ENCODE results near the gene MINK1. TPM values are rescaled to one million over a fixed set of nuclear protein-coding genes. Genes with fewer than 3 reads are reported as not detected.

MINK1 gene
- total and polyA plus RNA-seq, 10 of the 15 experiments (the other 5 are each of a cell fraction or from before 2014, with no cell fraction given) = 0.08 to 55.6 (median 15.0) TPM

DNA sequence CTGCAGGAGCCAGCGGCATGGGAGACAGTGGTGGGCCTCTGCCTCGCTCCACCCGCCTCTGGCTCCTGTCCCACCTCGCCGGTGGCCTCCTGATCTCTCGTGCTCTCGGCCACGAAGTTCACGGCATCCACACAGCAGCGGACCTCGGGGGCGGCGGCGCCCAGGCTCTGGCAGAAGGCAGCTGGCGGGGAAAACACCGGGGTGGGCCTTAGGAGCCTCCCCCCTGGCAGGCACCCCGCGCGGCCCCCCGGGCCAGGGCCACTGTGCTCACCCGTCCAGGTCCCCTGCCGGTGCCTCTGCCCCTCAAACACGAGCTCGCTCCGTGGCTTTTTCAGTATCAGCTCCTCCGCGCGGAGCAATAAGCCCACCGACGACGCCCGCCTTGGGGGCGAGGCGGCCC, 65.8 kb downstream of the MINK1 start (continued):
- TF ChIP-seq, protein P1, sequence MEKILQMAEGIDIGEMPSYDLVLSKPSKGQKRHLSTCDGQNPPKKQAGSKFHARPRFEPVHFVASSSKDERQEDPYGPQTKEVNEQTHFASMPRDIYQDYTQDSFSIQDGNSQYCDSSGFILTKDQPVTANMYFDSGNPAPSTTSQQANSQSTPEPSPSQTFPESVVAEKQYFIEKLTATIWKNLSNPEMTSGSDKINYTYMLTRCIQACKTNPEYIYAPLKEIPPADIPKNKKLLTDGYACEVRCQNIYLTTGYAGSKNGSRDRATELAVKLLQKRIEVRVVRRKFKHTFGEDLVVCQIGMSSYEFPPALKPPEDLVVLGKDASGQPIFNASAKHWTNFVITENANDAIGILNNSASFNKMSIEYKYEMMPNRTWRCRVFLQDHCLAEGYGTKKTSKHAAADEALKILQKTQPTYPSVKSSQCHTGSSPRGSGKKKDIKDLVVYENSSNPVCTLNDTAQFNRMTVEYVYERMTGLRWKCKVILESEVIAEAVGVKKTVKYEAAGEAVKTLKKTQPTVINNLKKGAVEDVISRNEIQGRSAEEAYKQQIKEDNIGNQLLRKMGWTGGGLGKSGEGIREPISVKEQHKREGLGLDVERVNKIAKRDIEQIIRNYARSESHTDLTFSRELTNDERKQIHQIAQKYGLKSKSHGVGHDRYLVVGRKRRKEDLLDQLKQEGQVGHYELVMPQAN (conservative IDR thresholded peaks at IDR 0.05) = no peak
- TF ChIP-seq, protein P2, sequence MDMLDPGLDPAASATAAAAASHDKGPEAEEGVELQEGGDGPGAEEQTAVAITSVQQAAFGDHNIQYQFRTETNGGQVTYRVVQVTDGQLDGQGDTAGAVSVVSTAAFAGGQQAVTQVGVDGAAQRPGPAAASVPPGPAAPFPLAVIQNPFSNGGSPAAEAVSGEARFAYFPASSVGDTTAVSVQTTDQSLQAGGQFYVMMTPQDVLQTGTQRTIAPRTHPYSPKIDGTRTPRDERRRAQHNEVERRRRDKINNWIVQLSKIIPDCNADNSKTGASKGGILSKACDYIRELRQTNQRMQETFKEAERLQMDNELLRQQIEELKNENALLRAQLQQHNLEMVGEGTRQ (IDR thresholded peaks at IDR 0.05; ENCODE audit: borderline replicate concordance, low read depth, low read length) = no peak
- TF ChIP-seq CBX5 (IDR thresholded peaks at IDR 0.05; ENCODE audit: low read depth) (no peak), RAD21 (IDR thresholded peaks at IDR 0.05; ENCODE audit: insufficient read depth, low read depth, low read length) (no peak), RCOR1 (conservative IDR thresholded peaks at IDR 0.05; ENCODE audit: low read depth, low read length) (no peak), POLR2A (IDR thresholded peaks at IDR 0.05; ENCODE audit: low read depth, low read length) (no peak)

DNA sequence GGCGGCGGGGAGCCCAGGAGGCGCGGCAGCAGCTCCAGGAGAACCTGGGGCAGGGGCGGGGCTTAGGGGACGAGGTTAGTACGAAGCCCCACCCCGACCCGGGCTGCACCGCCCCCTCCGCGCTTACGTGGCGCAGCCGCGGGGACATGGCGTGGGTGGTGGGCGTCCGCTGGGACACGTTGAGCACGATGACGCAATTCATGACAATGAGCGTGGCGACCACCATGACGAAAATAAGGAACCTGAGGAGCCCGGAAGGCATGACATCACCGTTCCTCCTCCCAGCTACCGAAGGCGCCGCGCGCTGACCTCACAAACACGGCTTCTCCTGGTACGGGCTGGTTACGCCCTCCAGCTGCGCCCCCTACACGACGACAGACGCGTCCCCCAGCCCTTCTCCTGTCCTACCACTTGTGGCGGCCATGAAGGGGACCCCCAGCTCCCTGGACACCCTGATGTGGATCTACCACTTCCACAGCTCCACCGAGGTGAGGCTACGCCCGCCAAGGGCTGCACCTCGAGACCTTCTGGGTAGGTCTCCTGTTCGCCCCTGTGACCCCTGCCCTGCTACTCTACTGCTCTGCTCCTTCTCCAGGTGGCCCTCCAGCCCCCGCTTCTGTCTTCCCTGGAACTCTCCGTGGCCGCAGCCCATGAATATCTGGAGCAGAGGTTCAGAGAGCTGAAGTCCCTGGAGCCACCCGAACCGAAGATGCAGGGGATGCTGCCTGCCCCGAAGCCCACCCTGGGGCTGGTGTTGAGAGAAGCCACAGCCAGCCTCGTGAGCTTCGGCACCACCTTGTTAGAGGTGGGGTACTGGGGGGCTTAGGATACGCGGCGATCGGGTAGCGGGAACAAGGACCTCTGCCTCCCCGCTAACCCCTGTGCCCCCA, 66.4 kb downstream of the MINK1 start, which contains the start of gene C17orf107:
C17orf107 (plus strand) TSS at position 196 of the 890 bp plus-strand sequence; CDS start at position 423, 227 bp downstream.
- ChIA-PET SMC1A (ENCODE audit: uncharacterized antibody, unreplicated experiment) (interaction anchor here (0.8 kb wide), 1 partner anchor 9 kb away, joined by 4 read pairs; no protein-coding TSS in a partner anchor), CTCF (interaction anchor here (1.0 to 1.3 kb wide), 3 partner anchors 12 to 332 kb away, joined by 3 read pairs; partner anchors contain the start of gene SLC25A11), RAD21 (ENCODE audit: unreplicated experiment) (interaction anchor here (0.5 to 0.9 kb wide), 2 partner anchors 22 to 159 kb away, joined by 3 read pairs; no protein-coding TSS in a partner anchor), POLR2A (interaction anchor here (0.5 to 0.6 kb wide), 3 partner anchors 9 to 144 kb away, joined by 3 to 6 read pairs (median 3); no protein-coding TSS in a partner anchor)
- H3K4me3 ChIP-seq = peak within 1 kb of the TSS; percentile 35; the same call in 1 of the 2 replicates
- FAIRE-seq (no peak), DNase-seq (ENCODE audit: low read depth, low spot score) (no peak), ATAC-seq (peak; percentile 39)
- H4K20me1 ChIP-seq (ENCODE audit: control insufficient read depth, insufficient read depth) = no peaks in the 10 kb centered on the region
- no TSS peak for BruUV-seq (replicated peaks)
- in situ Hi-C loops (cut with MboI) (no loop called here), intact Hi-C loops (cut with micrococcal nuclease; ENCODE audit: unreplicated experiment) (loop anchor here (5.0 kb wide), 1 partner anchor 167 kb away; the partner anchor contains the start of gene MED11)
- H3K4me1 ChIP-seq (ENCODE audit: control insufficient read depth, insufficient read depth, low read length) = peaks cover 20% of the 10 kb centered on the region
- H2AFZ ChIP-seq (ENCODE audit: control insufficient read depth, low read depth, low read length) = peak within 1 kb of the TSS; percentile 71
- TF ChIP-seq EP300 (IDR thresholded peaks at IDR 0.05; ENCODE audit: borderline replicate concordance in 1 of 2, control insufficient read depth in 1 of 2, low read depth in 2 of 2, low read length in 2 of 2) (no peak), EGR1 (IDR thresholded peaks at IDR 0.05; ENCODE audit: borderline replicate concordance in 1 of 2, low read depth in 2 of 2, low read length in 2 of 2) (peak in 1 of 2 experiments; percentile 92; a peak in 2 of 3 replicates), ATF7 (IDR thresholded peaks at IDR 0.05; ENCODE audit: low read depth) (peak; percentile 65), CREB1 (IDR thresholded peaks at IDR 0.05; ENCODE audit: low read depth) (peak; percentile 98), CREM (IDR thresholded peaks at IDR 0.05; ENCODE audit: low read depth) (peak; percentile 94)
- H3K27me3 ChIP-seq (replicated peaks in 1 of 2; ENCODE audit: control insufficient read depth in 2 of 2, insufficient read depth in 2 of 2, low read length in 1 of 2) = no peaks in the 10 kb centered on the region; a peak in 1 of 4 replicates
- H3K36me3 ChIP-seq (ENCODE audit: control insufficient read depth in 2 of 2, insufficient read depth in 2 of 2, low read length in 1 of 2) = peaks cover 0 to 9% of the 10 kb centered on the region in 2 experiments; a peak in 3 of 4 replicates
- H3K9me3 ChIP-seq (replicated peaks; ENCODE audit: control insufficient read depth, insufficient read depth, low read length) = no peaks in the 10 kb centered on the region; the same call in 2 of the 3 replicates
- peak within 1 kb of the TSS; percentile 29 for H3K9ac ChIP-seq (ENCODE audit: control insufficient read depth, insufficient read depth, low read length)
- H3K79me2 ChIP-seq (ENCODE audit: control insufficient read depth, insufficient read depth, low read length) = no peaks in the 10 kb centered on the region
- peak within 1 kb of the TSS; percentile 91 for H3K4me2 ChIP-seq (ENCODE audit: control insufficient read depth, insufficient read depth)
- 13% methylated on average over 52 of the region's 60 CpGs for WGBS (ENCODE audit: insufficient coverage, insufficient replicate concordance, low lambda C conversion rate, missing lambda C conversion rate)
- H3K27ac ChIP-seq (ENCODE audit: control insufficient read depth, insufficient read depth) = no peak within 1 kb of the TSS
